Thoracic aorta (tissue), 2 donors: ENCODE measurements around the gene SP5. TPM values are rescaled to one million over a fixed set of nuclear protein-coding genes. Genes with fewer than 3 reads are reported as not detected.

Source experiments
- ATAC-seq: fragments of 150-250 bp; one replicate; pipeline ENCODE4 v1.8.0; 2017; ENCODE audit warnings: low read depth; ENCODE audit not compliant: insufficient number of reproducible peaks, low FRiP score
- DNase-seq: peaks from one replicate; pipeline ENCODE4 v3.0.0-alpha.2; 2020; ENCODE audit warnings: low spot score
- H3K27ac ChIP-seq, 2 donors: fragments of 200-600 bp; sonication (generic); 1 replicate in 1 of 2; 2 replicates in 1 of 2; pipeline ENCODE4 v1.5.1; 2016; ENCODE audit warnings: mild to moderate bottlenecking in 2 of 2, moderate library complexity in 2 of 2
- H3K27me3 ChIP-seq: fragments of 200-600 bp; sonication (generic); replicated peaks from 2 replicates; pipeline ENCODE4 v1.6.0; 2016; ENCODE audit warnings: mild to moderate bottlenecking; ENCODE audit not compliant: insufficient read depth
- H3K36me3 ChIP-seq: fragments of 200-600 bp; sonication (generic); one replicate; pipeline ENCODE4 v1.5.1; 2016
- H3K4me1 ChIP-seq, 2 donors: fragments of 200-600 bp; sonication (generic); 1 replicate in 1 of 2; 2 replicates in 1 of 2; pipeline versions ENCODE4 v1.5.1 to v1.6.0; 2016; ENCODE audit warnings: low read depth in 2 of 2, mild to moderate bottlenecking in 1 of 2; ENCODE audit not compliant: control insufficient read depth in 1 of 2
- H3K4me3 ChIP-seq: fragments of 200-600 bp; sonication (generic); 2 replicates; pipeline ENCODE4 v1.5.1; 2016; ENCODE audit warnings: mild to moderate bottlenecking
- H3K9me3 ChIP-seq: fragments of 200-600 bp; sonication (generic); 2 replicates; pipeline ENCODE4 v1.5.1; 2016
- total RNA-seq, 2 donors: library from RNA; depleted of rRNA; stranded (reverse); fragments of >200 nt; gene quantifications; one replicate each; pipeline versions ENCODE4 v1.1.0 to v1.2.3, GENCODE V29; 2016
- TF ChIP-seq, protein P1 (sequence below): fragments of 200-600 bp; sonication (generic); IDR thresholded peaks from one replicate; pipeline ENCODE4 v1.5.1; 2019; ENCODE audit warnings: antibody characterized with exemption

Gene SP5
- total RNA-seq, 2 donors from 2014 or later, result not detected

DNA sequence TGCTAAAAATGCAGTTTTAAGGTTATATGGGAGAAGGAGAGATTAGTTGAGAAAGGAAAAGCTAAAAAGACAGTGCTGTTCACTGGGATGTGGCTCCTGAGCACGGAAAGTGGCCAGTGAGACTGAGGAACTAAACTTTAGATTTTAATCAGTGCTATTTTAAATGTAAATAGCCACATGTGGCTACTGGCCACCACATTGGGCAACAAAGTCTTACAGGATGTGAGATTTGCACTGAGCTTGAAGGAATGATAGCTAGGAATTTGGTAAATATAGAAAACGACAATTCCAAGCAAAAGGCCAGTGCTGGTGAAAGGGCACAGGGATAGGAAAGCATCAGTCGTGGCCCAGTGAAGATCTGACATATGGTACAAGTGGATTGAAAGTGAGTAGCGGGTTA, 14.1 kb upstream of the SP5 start:
- Histone ChIP-seq H3K27ac (no peak overlapping the region), H3K27me3 (no peaks in the 10 kb centered on the region), H3K9me3 (no peaks in the 10 kb centered on the region), H3K36me3 (no peaks in the 10 kb centered on the region), H3K4me3 (no peak overlapping the region), H3K4me1 (no peaks in the 10 kb centered on the region)
- ATAC-seq (no peak), DNase-seq (no peak)
- TF ChIP-seq, protein P1, sequence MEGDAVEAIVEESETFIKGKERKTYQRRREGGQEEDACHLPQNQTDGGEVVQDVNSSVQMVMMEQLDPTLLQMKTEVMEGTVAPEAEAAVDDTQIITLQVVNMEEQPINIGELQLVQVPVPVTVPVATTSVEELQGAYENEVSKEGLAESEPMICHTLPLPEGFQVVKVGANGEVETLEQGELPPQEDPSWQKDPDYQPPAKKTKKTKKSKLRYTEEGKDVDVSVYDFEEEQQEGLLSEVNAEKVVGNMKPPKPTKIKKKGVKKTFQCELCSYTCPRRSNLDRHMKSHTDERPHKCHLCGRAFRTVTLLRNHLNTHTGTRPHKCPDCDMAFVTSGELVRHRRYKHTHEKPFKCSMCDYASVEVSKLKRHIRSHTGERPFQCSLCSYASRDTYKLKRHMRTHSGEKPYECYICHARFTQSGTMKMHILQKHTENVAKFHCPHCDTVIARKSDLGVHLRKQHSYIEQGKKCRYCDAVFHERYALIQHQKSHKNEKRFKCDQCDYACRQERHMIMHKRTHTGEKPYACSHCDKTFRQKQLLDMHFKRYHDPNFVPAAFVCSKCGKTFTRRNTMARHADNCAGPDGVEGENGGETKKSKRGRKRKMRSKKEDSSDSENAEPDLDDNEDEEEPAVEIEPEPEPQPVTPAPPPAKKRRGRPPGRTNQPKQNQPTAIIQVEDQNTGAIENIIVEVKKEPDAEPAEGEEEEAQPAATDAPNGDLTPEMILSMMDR, result no peak

DNA sequence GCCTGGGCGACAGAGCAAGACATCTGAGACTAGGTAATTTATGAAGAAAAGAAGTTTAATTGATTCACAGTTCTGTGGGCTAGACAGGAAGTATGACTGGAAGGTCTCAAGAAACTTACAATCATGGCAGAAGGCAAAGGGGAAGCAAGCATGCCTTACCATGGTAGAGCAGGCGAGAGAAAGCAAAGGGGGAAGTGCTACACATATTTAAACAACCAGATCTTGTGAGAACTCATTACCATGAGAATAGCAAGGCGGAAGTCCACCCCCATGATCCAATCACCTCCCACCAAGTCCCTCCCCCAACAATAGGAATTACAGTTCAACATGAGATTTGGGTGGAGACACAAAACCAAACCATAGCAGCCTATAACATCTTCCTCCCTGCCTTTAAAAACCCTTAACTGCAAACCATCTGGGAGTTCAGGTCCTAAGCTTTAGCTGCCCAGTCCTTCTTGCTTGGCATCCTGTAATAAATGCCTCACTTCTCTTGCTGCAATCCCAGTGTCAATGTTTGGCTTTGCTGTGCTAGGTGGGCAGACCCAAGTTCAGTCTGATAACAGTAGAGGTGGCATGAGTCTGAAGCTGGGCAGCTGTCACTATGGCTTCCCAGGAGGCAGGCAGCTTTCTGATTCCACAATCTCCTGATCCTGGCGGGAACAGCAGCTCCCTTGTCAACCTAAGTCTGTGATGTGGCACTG, 11.2 kb upstream of the SP5 start:
- TF ChIP-seq, protein P1, result no peak
- H3K36me3 ChIP-seq, result no peaks in the 10 kb centered on the region
- H3K9me3 ChIP-seq, result no peaks in the 10 kb centered on the region

DNA sequence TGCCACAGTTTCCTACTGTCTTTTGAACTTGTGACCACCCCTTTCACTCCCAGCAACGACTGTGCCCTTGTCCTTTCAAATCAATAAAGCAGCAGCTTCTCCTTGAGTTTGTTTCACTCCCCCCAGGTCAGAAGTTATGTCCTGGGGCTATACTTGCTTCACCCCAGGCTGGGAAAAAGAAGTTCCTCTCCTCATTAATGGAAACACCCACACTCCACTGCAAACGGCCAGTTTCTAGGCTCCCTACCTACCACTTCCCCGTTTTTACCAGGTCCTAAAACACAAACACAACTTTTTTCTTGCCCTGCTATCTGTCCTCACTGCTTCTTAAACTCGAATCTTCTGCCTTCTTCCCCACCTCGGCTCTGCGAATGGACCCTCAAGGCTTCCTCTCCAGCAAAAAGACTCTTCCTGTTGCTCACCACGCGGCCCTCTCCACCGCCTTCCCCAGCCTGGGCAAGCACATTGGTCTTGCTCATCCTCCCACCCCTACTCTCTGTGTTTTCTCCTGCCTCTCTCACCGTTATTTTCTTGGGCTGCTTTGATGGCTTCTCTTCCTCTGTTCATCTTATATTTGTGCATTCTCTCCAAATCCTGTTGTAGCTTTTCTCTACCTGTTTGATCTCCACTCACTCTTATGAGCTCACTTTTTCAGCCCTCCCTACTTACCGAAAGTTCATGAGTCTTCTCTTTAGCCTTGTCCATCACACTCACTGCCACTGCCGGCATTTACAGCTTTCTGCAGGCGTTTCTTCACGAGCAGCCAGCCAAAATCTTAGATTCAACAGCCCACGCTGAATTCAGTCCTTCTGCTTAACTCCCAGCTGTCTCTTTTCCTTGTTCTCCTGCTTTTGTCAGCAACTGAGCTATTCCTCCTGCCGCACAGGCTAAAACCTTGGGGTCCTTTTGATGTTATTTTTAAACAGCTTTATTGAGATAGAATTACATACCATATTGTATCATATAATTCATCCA, 7.0 kb upstream of the SP5 start:
- Histone ChIP-seq H3K27ac (no peak overlapping the region), H3K4me3 (no peak overlapping the region), H3K4me1 (peaks cover 0 to 10% of the 10 kb centered on the region in 2 donors), H3K9me3 (no peaks in the 10 kb centered on the region), H3K27me3 (no peaks in the 10 kb centered on the region), H3K36me3 (no peaks in the 10 kb centered on the region)
- DNase-seq (no peak), ATAC-seq (no peak)
- TF ChIP-seq, protein P1, result no peak

More for the DNA sequence above, 11.2 kb upstream of the SP5 start:
- Histone ChIP-seq H3K4me1 (no peaks in the 10 kb centered on the region), H3K4me3 (no peak overlapping the region), H3K27me3 (no peaks in the 10 kb centered on the region), H3K27ac (no peak overlapping the region)
- DNase-seq (no peak), ATAC-seq (no peak)

DNA sequence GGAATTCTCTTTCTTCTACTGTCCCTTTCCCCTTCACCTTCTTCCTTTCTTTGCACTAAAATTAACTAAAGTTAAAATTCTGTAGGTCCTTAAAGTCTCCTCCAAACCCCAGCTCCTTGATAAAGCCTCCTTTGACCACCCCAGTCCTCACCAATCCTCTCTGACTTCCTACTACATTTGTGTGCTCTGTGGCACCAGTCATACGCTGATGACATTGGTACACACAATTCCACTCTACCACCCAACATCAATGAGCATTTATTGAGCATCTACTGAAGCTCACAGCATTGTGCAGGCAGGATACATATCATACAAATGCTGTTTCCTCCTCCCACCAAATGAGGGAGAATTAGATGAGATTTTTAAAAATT, 4.5 kb upstream of the SP5 start:
- DNase-seq (no peak), ATAC-seq (no peak)
- H3K27me3 ChIP-seq, result no peaks in the 10 kb centered on the region
- no peak overlapping the region for H3K27ac ChIP-seq
- H3K4me3 ChIP-seq, result no peak overlapping the region
- no peaks in the 10 kb centered on the region for H3K36me3 ChIP-seq
- TF ChIP-seq, protein P1, result no peak
- H3K4me1 ChIP-seq, result peaks cover 9 to 22% of the 10 kb centered on the region in 2 donors
- no peaks in the 10 kb centered on the region for H3K9me3 ChIP-seq

DNA sequence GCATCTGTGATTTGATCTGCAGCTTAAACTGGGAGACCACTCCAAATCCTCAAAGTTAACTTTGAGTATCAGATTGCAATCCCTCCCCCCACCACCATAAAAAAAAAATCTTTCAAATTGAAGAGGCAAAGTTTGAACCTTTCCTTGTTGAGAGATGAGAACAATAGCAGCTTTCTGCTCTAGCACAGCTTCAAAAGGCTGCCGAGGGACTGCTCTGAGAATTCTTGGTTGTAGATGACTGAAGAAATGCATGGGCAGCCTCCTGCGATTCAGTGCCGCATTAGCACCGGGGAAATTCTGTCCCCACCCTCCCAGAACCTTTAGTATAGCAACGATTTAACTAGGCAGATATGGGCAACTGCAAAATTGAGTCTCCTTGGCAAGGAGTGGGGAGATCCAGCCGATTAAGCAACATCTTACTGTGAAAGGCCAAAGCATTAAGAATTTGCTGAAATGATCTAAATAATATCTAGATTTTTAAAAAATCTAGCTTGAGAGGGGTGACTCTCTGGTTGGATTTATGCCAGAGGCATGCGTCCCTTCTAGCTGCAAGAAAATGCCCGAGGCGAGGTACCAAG, 3.9 kb upstream of the SP5 start:
- Histone ChIP-seq H3K27me3 (no peaks in the 10 kb centered on the region), H3K4me1 (peaks cover 16 to 29% of the 10 kb centered on the region in 2 donors), H3K9me3 (no peaks in the 10 kb centered on the region), H3K27ac (no peak overlapping the region), H3K4me3 (no peak overlapping the region), H3K36me3 (no peaks in the 10 kb centered on the region)
- no peak for DNase-seq
- ATAC-seq, result no peak
- TF ChIP-seq, protein P1, result no peak
